ENCODE data around the gene MYO9A.
"Not testable (repeated sequence)": the region's sequence is repeated elsewhere in the genome, so short reads cannot be mapped to it uniquely, and the experiment has no call there.

Gene MYO9A

GRCh38 chr15:71889385-71889784, 228.6 kb downstream of the MYO9A start:
- H3K4me3 ChIP-seq (ENCODE audit: low read depth in 1 of 2, low read length in 2 of 2): no peak overlapping the region
- H3K4me1 ChIP-seq (ENCODE audit: insufficient read depth, low read length): no peaks in the 10 kb centered on the region
- H3K36me3 ChIP-seq (ENCODE audit: insufficient read depth, low read length): peaks cover 17% of the 10 kb centered on the region
- H3K27ac ChIP-seq (ENCODE audit: low read depth, low read length): no peak overlapping the region
- H3K27me3 ChIP-seq (ENCODE audit: control insufficient read depth in 1 of 2, insufficient read depth in 2 of 2, low read length in 2 of 2): no peaks in the 10 kb centered on the region
- no peaks in the 10 kb centered on the region for H3K9me3 ChIP-seq (ENCODE audit: low read length)
- H3K9ac ChIP-seq (ENCODE audit: low read length): no peak overlapping the region

GRCh38 chr15:71888797-71889196, 229.2 kb downstream of the MYO9A start:
- no peak overlapping the region for H3K4me3 ChIP-seq (ENCODE audit: low read depth in 1 of 2, low read length in 2 of 2)
- H3K27me3 ChIP-seq (ENCODE audit: control insufficient read depth in 1 of 2, insufficient read depth in 2 of 2, low read length in 2 of 2): no peaks in the 10 kb centered on the region
- no peaks in the 10 kb centered on the region for H3K4me1 ChIP-seq (ENCODE audit: insufficient read depth, low read length)
- H3K36me3 ChIP-seq (ENCODE audit: insufficient read depth, low read length): peaks cover 17% of the 10 kb centered on the region
- no peak overlapping the region for H3K9ac ChIP-seq (ENCODE audit: low read length)
- no peak overlapping the region for H3K27ac ChIP-seq (ENCODE audit: low read depth, low read length)
- H3K9me3 ChIP-seq (ENCODE audit: low read length): no peaks in the 10 kb centered on the region

GRCh38 chr15:71885390-71885789, 232.6 kb downstream of the MYO9A start:
- Histone ChIP-seq H3K4me3 (ENCODE audit: low read depth in 1 of 2, low read length in 2 of 2) (no peak overlapping the region), H3K27ac (ENCODE audit: low read depth, low read length) (no peak overlapping the region), H3K36me3 (ENCODE audit: insufficient read depth, low read length) (peaks cover 23% of the 10 kb centered on the region), H3K9ac (ENCODE audit: low read length) (no peak overlapping the region), H3K4me1 (ENCODE audit: insufficient read depth, low read length) (no peaks in the 10 kb centered on the region), H3K27me3 (ENCODE audit: control insufficient read depth in 1 of 2, insufficient read depth in 2 of 2, low read length in 2 of 2) (no peaks in the 10 kb centered on the region), H3K9me3 (ENCODE audit: low read length) (no peaks in the 10 kb centered on the region)

- H3K9ac ChIP-seq (ENCODE audit: low read length): no peak overlapping the region
- H3K9me3 ChIP-seq (ENCODE audit: low read length): no peaks in the 10 kb centered on the region
- H3K36me3 ChIP-seq (ENCODE audit: insufficient read depth, low read length): peaks cover 38% of the 10 kb centered on the region
- H3K27me3 ChIP-seq (ENCODE audit: control insufficient read depth in 1 of 2, insufficient read depth in 2 of 2, low read length in 2 of 2): no peaks in the 10 kb centered on the region
- H3K4me3 ChIP-seq (ENCODE audit: low read depth in 1 of 2, low read length in 2 of 2): no peak overlapping the region
- H3K27ac ChIP-seq (ENCODE audit: low read depth, low read length): no peak overlapping the region
- no peaks in the 10 kb centered on the region for H3K4me1 ChIP-seq (ENCODE audit: insufficient read depth, low read length)
These were observed 234.5 kb downstream of the MYO9A start for GRCh38 chr15:71883447-71883846.

- Histone ChIP-seq H3K27me3 (ENCODE audit: control insufficient read depth in 1 of 2, insufficient read depth in 2 of 2, low read length in 2 of 2) (no peaks in the 10 kb centered on the region), H3K4me1 (ENCODE audit: insufficient read depth, low read length) (no peaks in the 10 kb centered on the region), H3K9ac (ENCODE audit: low read length) (no peak overlapping the region), H3K36me3 (ENCODE audit: insufficient read depth, low read length) (peaks cover 30% of the 10 kb centered on the region), H3K9me3 (ENCODE audit: low read length) (no peaks in the 10 kb centered on the region), H3K27ac (ENCODE audit: low read depth, low read length) (no peak overlapping the region), H3K4me3 (ENCODE audit: low read depth in 1 of 2, low read length in 2 of 2) (no peak overlapping the region)
These were observed 237.7 kb downstream of the MYO9A start for GRCh38 chr15:71880276-71880675.

GRCh38 chr15:71874245-71874644, 243.7 kb downstream of the MYO9A start:
- Histone ChIP-seq H3K36me3 (ENCODE audit: insufficient read depth, low read length) (peaks cover 12% of the 10 kb centered on the region), H3K27ac (ENCODE audit: low read depth, low read length) (no peak overlapping the region), H3K9ac (ENCODE audit: low read length) (no peak overlapping the region), H3K4me1 (ENCODE audit: insufficient read depth, low read length) (no peaks in the 10 kb centered on the region), H3K4me3 (ENCODE audit: low read depth in 1 of 2, low read length in 2 of 2) (no peak overlapping the region), H3K27me3 (ENCODE audit: control insufficient read depth in 1 of 2, insufficient read depth in 2 of 2, low read length in 2 of 2) (no peaks in the 10 kb centered on the region), H3K9me3 (ENCODE audit: low read length) (no peaks in the 10 kb centered on the region)

- H3K36me3 ChIP-seq (ENCODE audit: insufficient read depth, low read length): peaks cover 27% of the 10 kb centered on the region
- not testable (repeated sequence) for H3K27ac ChIP-seq (ENCODE audit: low read depth, low read length); H3K4me3 ChIP-seq (ENCODE audit: low read depth in 1 of 2, low read length in 2 of 2); H3K27me3 ChIP-seq (ENCODE audit: control insufficient read depth in 1 of 2, insufficient read depth in 2 of 2, low read length in 2 of 2); H3K9me3 ChIP-seq (ENCODE audit: low read length); H3K9ac ChIP-seq (ENCODE audit: low read length); H3K4me1 ChIP-seq (ENCODE audit: insufficient read depth, low read length)
These were observed 259.7 kb downstream of the MYO9A start for GRCh38 chr15:71858232-71858631.

- H3K4me1 ChIP-seq (ENCODE audit: insufficient read depth, low read length): no peaks in the 10 kb centered on the region
- no peak overlapping the region for H3K9ac ChIP-seq (ENCODE audit: low read length)
- H3K36me3 ChIP-seq (ENCODE audit: insufficient read depth, low read length): peaks cover 44% of the 10 kb centered on the region
- H3K27me3 ChIP-seq (ENCODE audit: control insufficient read depth in 1 of 2, insufficient read depth in 2 of 2, low read length in 2 of 2): no peaks in the 10 kb centered on the region
- H3K4me3 ChIP-seq (ENCODE audit: low read depth in 1 of 2, low read length in 2 of 2): no peak overlapping the region
- no peak overlapping the region for H3K27ac ChIP-seq (ENCODE audit: low read depth, low read length)
- no peaks in the 10 kb centered on the region for H3K9me3 ChIP-seq (ENCODE audit: low read length)
These were observed 264.4 kb downstream of the MYO9A start for GRCh38 chr15:71853543-71853942.

GRCh38 chr15:71844916-71845315, 273.0 kb downstream of the MYO9A start:
- Histone ChIP-seq H3K36me3 (ENCODE audit: insufficient read depth, low read length) (peaks cover 39% of the 10 kb centered on the region), H3K4me3 (ENCODE audit: low read depth in 1 of 2, low read length in 2 of 2) (no peak overlapping the region), H3K4me1 (ENCODE audit: insufficient read depth, low read length) (no peaks in the 10 kb centered on the region), H3K9ac (ENCODE audit: low read length) (no peak overlapping the region), H3K27ac (ENCODE audit: low read depth, low read length) (no peak overlapping the region), H3K9me3 (ENCODE audit: low read length) (no peaks in the 10 kb centered on the region), H3K27me3 (ENCODE audit: control insufficient read depth in 1 of 2, insufficient read depth in 2 of 2, low read length in 2 of 2) (no peaks in the 10 kb centered on the region)

- Histone ChIP-seq H3K4me1 (ENCODE audit: insufficient read depth, low read length) (no peaks in the 10 kb centered on the region), H3K27me3 (ENCODE audit: control insufficient read depth in 1 of 2, insufficient read depth in 2 of 2, low read length in 2 of 2) (no peaks in the 10 kb centered on the region), H3K27ac (ENCODE audit: low read depth, low read length) (no peak overlapping the region), H3K36me3 (ENCODE audit: insufficient read depth, low read length) (peaks cover 12% of the 10 kb centered on the region), H3K9me3 (ENCODE audit: low read length) (no peaks in the 10 kb centered on the region), H3K9ac (ENCODE audit: low read length) (no peak overlapping the region), H3K4me3 (ENCODE audit: low read depth in 1 of 2, low read length in 2 of 2) (no peak overlapping the region)
These were observed 276.4 kb downstream of the MYO9A start for GRCh38 chr15:71841563-71841962.

- Histone ChIP-seq H3K36me3 (ENCODE audit: insufficient read depth, low read length) (peaks cover 42% of the 10 kb centered on the region), H3K4me3 (ENCODE audit: low read depth in 1 of 2, low read length in 2 of 2) (no peak overlapping the region), H3K4me1 (ENCODE audit: insufficient read depth, low read length) (no peaks in the 10 kb centered on the region), H3K9ac (ENCODE audit: low read length) (no peak overlapping the region), H3K27me3 (ENCODE audit: control insufficient read depth in 1 of 2, insufficient read depth in 2 of 2, low read length in 2 of 2) (no peaks in the 10 kb centered on the region), H3K27ac (ENCODE audit: low read depth, low read length) (no peak overlapping the region), H3K9me3 (ENCODE audit: low read length) (no peaks in the 10 kb centered on the region)
These were observed 287.0 kb downstream of the MYO9A start for GRCh38 chr15:71830981-71831380.

- Histone ChIP-seq H3K27ac (ENCODE audit: low read depth, low read length) (no peak overlapping the region), H3K9ac (ENCODE audit: low read length) (no peak overlapping the region), H3K4me3 (ENCODE audit: low read depth in 1 of 2, low read length in 2 of 2) (no peak overlapping the region), H3K4me1 (ENCODE audit: insufficient read depth, low read length) (no peaks in the 10 kb centered on the region), H3K9me3 (ENCODE audit: low read length) (peaks cover 6% of the 10 kb centered on the region), H3K27me3 (ENCODE audit: control insufficient read depth in 1 of 2, insufficient read depth in 2 of 2, low read length in 2 of 2) (no peaks in the 10 kb centered on the region), H3K36me3 (ENCODE audit: insufficient read depth, low read length) (peaks cover 50% of the 10 kb centered on the region)
These were observed 291.8 kb downstream of the MYO9A start for GRCh38 chr15:71826196-71826595.
